HepG2 (cell line): ENCODE data around the gene SRBD1. TPM values are rescaled to one million over a fixed set of nuclear protein-coding genes. Genes with fewer than 3 reads are reported as not detected.
A peak's percentile ranks its signal among the peaks of the same experiment; 100 is the strongest.

Experiments
- ATF7 ChIP-seq, 2 experiments: fragments of 450-650 bp in 1 of 2; sonication (generic) in 1 of 2; formaldehyde crosslinking in 1 of 2; IDR thresholded peaks; 2 replicates each; pipeline versions ENCODE4 v1.4.0 to v1.6.1; 2016 to 2020; ENCODE audit warnings: antibody characterized with exemption in 1 of 2, mild to moderate bottlenecking in 1 of 2, missing genetic modification reagents in 1 of 2
- FOXK1 ChIP-seq: sonication (generic); formaldehyde crosslinking; IDR thresholded peaks from 2 replicates; pipeline ENCODE4 v1.4.0; 2020; ENCODE audit warnings: low read depth, missing genetic modification reagents, borderline replicate concordance
- FOXM1 ChIP-seq: sonication (generic); formaldehyde crosslinking; IDR thresholded peaks from 2 replicates; pipeline ENCODE4 v1.5.0; 2020; ENCODE audit warnings: missing genetic modification reagents
- GATAD2A ChIP-seq: IDR thresholded peaks from 2 replicates; pipeline ENCODE4 v1.6.1; 2016
- HOXA5 ChIP-seq: sonication (generic); formaldehyde crosslinking; IDR thresholded peaks from 2 replicates; pipeline ENCODE4 v1.4.0; 2020; ENCODE audit warnings: missing genetic modification reagents
- KMT2A ChIP-seq: sonication (generic); formaldehyde crosslinking; IDR thresholded peaks from 2 replicates; pipeline ENCODE4 v1.4.0; 2020; ENCODE audit warnings: missing genetic modification reagents
- MEIS2 ChIP-seq: sonication (generic); formaldehyde crosslinking; IDR thresholded peaks from 2 replicates; pipeline ENCODE4 v1.9.0; 2021; ENCODE audit warnings: mild to moderate bottlenecking, missing genetic modification reagents
- MIXL1 ChIP-seq: IDR thresholded peaks from 2 replicates; pipeline ENCODE4 v1.6.1; 2016
- RORA ChIP-seq: sonication (generic); formaldehyde crosslinking; IDR thresholded peaks from 2 replicates; pipeline ENCODE4 v1.5.0; 2020; ENCODE audit warnings: mild to moderate bottlenecking, missing genetic modification reagents, moderate library complexity
- SIX1 ChIP-seq: sonication (generic); formaldehyde crosslinking; IDR thresholded peaks from 2 replicates; pipeline ENCODE4 v1.4.0; 2020; ENCODE audit warnings: missing genetic modification reagents, borderline replicate concordance
- SKI ChIP-seq: fragments of 450-650 bp; IDR thresholded peaks from one replicate; pipeline ENCODE4 v1.6.1; 2018; ENCODE audit warnings: mild to moderate bottlenecking; ENCODE audit not compliant: partially characterized antibody
- SMAD9 ChIP-seq: sonication (generic); formaldehyde crosslinking; IDR thresholded peaks from 2 replicates; pipeline ENCODE4 v1.5.1; 2020; ENCODE audit warnings: mild to moderate bottlenecking, missing genetic modification reagents
- SMYD3 ChIP-seq: sonication (generic); formaldehyde crosslinking; IDR thresholded peaks from 2 replicates; pipeline ENCODE4 v1.8.1; 2023; ENCODE audit warnings: mild to moderate bottlenecking, missing genetic modification reagents
- TCF7L2 ChIP-seq: IDR thresholded peaks from 2 replicates; pipeline ENCODE4 v1.6.1; 2011; ENCODE audit warnings: mild to moderate bottlenecking, low read depth, low read length, moderate library complexity
- TRIM24 ChIP-seq: sonication (generic); formaldehyde crosslinking; IDR thresholded peaks from 2 replicates; pipeline ENCODE4 v1.8.0; 2022; ENCODE audit warnings: mild to moderate bottlenecking, missing genetic modification reagents
- ZBTB3 ChIP-seq: sonication (generic); formaldehyde crosslinking; IDR thresholded peaks from 2 replicates; pipeline ENCODE4 v1.4.0; 2020; ENCODE audit warnings: low read depth, mild to moderate bottlenecking, moderate library complexity, missing genetic modification reagents, borderline replicate concordance
- ZNF274 ChIP-seq: sonication (generic); formaldehyde crosslinking; IDR thresholded peaks from 2 replicates; pipeline ENCODE4 v1.5.1; 2020; ENCODE audit warnings: mild to moderate bottlenecking, missing genetic modification reagents
- ZNF441 ChIP-seq: sonication (generic); formaldehyde crosslinking; IDR thresholded peaks from 2 replicates; pipeline ENCODE4 v1.7.0; 2021; ENCODE audit warnings: missing genetic modification reagents, borderline replicate concordance
- ZNF496 ChIP-seq: sonication (generic); formaldehyde crosslinking; IDR thresholded peaks from 2 replicates; pipeline ENCODE4 v1.8.1; 2023; ENCODE audit warnings: mild to moderate bottlenecking, moderate library complexity, missing genetic modification reagents; ENCODE audit not compliant: insufficient replicate concordance
- ZNF530 ChIP-seq: sonication (generic); formaldehyde crosslinking; IDR thresholded peaks from 2 replicates; pipeline ENCODE4 v1.5.0; 2020; ENCODE audit warnings: low read depth, mild to moderate bottlenecking, missing genetic modification reagents
- ZNF672 ChIP-seq: sonication (generic); formaldehyde crosslinking; IDR thresholded peaks from 2 replicates; pipeline ENCODE4 v1.8.1; 2022; ENCODE audit warnings: missing genetic modification reagents
- ZNF788 ChIP-seq: sonication (generic); formaldehyde crosslinking; IDR thresholded peaks from 2 replicates; pipeline ENCODE4 v1.5.0; 2020; ENCODE audit warnings: mild to moderate bottlenecking, missing genetic modification reagents, borderline replicate concordance
- ZNF816 ChIP-seq: sonication (generic); formaldehyde crosslinking; IDR thresholded peaks from 2 replicates; pipeline ENCODE4 v1.8.0; 2022; ENCODE audit warnings: missing genetic modification reagents, mild to moderate bottlenecking, borderline replicate concordance
- polyA plus RNA-seq, 8 experiments: library from polyadenylated mRNA; depleted of rRNA in 3 of 8; stranded (reverse) in 7 of 8; unstranded in 1 of 8; fragments of >200 nt; fragmentation: Illumina TruSeq in 4 of 8; extraction: Trizol in 4 of 8; gene quantifications; 2 replicates each; pipeline versions ENCODE4 v1.2.1 to v1.2.3, GENCODE V29; 2011 to 2016; ENCODE audit warnings: low read depth in 4 of 8, missing spikeins in 1 of 8, mixed read lengths in 1 of 8; ENCODE audit not compliant: insufficient read depth in 1 of 8
- total RNA-seq, 5 experiments: library from RNA; depleted of rRNA; stranded (reverse); fragments of >200 nt; fragmentation: Illumina TruSeq; extraction: Trizol; gene quantifications; 2 replicates each; pipeline ENCODE4 v1.2.3, GENCODE V29; 2016; ENCODE audit warnings: low read depth in 1 of 5
- TF ChIP-seq, protein P1 (sequence below): conservative IDR thresholded peaks from 2 replicates; pipeline ENCODE4 v1.6.1; 2018; ENCODE audit warnings: missing genetic modification reagents
- TF ChIP-seq, protein P2 (sequence below): sonication (generic); formaldehyde crosslinking; IDR thresholded peaks from 2 replicates; pipeline ENCODE4 v1.4.0; 2020; ENCODE audit warnings: missing genetic modification reagents
- TF ChIP-seq, protein P3 (sequence below): sonication (generic); formaldehyde crosslinking; IDR thresholded peaks from 2 replicates; pipeline ENCODE4 v1.4.0; 2020; ENCODE audit warnings: missing genetic modification reagents

SRBD1 gene
- total and polyA plus RNA-seq, 2 of the 13 experiments (the other 11 are each of a cell fraction or from before 2014, with no cell fraction given), result 3.2 to 23.9 TPM

- no peak for TF ChIP-seq ZNF672 (CRISPR knock-in tag)
- no peak; the same call in 1 of the 2 replicates for TF ChIP-seq ZNF788
- TF ChIP-seq ZNF441 (CRISPR knock-in tag), result 0 out of 2 replicates have a peak, but pooled peaks have one; percentile 57
- TF ChIP-seq FOXM1 (CRISPR knock-in tag), result no peak
- TF ChIP-seq SMAD9 (CRISPR knock-in tag), result no peak
- TF ChIP-seq FOXK1 (CRISPR knock-in tag), result no peak
- 0 out of 2 replicates have a peak, but pooled peaks have one; percentile 41 for TF ChIP-seq ZNF274 (CRISPR knock-in tag)
- TF ChIP-seq SKI, result peak; percentile 53
- TF ChIP-seq MIXL1 (CRISPR knock-in tag), result no peak
- TF ChIP-seq, protein P1, sequence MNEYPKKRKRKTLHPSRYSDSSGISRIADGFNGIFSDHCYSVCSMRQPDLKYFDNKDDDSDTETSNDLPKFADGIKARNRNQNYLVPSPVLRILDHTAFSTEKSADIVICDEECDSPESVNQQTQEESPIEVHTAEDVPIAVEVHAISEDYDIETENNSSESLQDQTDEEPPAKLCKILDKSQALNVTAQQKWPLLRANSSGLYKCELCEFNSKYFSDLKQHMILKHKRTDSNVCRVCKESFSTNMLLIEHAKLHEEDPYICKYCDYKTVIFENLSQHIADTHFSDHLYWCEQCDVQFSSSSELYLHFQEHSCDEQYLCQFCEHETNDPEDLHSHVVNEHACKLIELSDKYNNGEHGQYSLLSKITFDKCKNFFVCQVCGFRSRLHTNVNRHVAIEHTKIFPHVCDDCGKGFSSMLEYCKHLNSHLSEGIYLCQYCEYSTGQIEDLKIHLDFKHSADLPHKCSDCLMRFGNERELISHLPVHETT (CRISPR knock-in tag), result no peak
- TF ChIP-seq SMYD3 (CRISPR knock-in tag), result no peak
- peak; percentile 57; the same call in 1 of the 2 replicates for TF ChIP-seq ZNF816 (CRISPR knock-in tag)
- TF ChIP-seq SIX1 (CRISPR knock-in tag), result no peak
- TF ChIP-seq, protein P2, sequence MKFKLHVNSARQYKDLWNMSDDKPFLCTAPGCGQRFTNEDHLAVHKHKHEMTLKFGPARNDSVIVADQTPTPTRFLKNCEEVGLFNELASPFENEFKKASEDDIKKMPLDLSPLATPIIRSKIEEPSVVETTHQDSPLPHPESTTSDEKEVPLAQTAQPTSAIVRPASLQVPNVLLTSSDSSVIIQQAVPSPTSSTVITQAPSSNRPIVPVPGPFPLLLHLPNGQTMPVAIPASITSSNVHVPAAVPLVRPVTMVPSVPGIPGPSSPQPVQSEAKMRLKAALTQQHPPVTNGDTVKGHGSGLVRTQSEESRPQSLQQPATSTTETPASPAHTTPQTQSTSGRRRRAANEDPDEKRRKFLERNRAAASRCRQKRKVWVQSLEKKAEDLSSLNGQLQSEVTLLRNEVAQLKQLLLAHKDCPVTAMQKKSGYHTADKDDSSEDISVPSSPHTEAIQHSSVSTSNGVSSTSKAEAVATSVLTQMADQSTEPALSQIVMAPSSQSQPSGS (CRISPR knock-in tag), result no peak
- TF ChIP-seq, protein P3, sequence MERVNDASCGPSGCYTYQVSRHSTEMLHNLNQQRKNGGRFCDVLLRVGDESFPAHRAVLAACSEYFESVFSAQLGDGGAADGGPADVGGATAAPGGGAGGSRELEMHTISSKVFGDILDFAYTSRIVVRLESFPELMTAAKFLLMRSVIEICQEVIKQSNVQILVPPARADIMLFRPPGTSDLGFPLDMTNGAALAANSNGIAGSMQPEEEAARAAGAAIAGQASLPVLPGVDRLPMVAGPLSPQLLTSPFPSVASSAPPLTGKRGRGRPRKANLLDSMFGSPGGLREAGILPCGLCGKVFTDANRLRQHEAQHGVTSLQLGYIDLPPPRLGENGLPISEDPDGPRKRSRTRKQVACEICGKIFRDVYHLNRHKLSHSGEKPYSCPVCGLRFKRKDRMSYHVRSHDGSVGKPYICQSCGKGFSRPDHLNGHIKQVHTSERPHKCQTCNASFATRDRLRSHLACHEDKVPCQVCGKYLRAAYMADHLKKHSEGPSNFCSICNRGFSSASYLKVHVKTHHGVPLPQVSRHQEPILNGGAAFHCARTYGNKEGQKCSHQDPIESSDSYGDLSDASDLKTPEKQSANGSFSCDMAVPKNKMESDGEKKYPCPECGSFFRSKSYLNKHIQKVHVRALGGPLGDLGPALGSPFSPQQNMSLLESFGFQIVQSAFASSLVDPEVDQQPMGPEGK (CRISPR knock-in tag), result no peak; the same call in 1 of the 2 replicates
- TF ChIP-seq TCF7L2, result no peak
- no peak for TF ChIP-seq RORA (CRISPR knock-in tag)
- TF ChIP-seq ZNF496 (CRISPR knock-in tag), result no peak
- no peak; the same call in 1 of the 2 replicates for TF ChIP-seq MEIS2
- TF ChIP-seq TRIM24 (CRISPR knock-in tag), result no peak
- peak; percentile 74; the same call in 1 of the 2 replicates for TF ChIP-seq ZBTB3
- TF ChIP-seq ATF7 (IDR thresholded peaks at IDR 0.05), result no peak
- TF ChIP-seq ATF7 (CRISPR knock-in tag; IDR thresholded peaks at IDR 0.05), result no peak
- no peak for TF ChIP-seq KMT2A (CRISPR knock-in tag)
- TF ChIP-seq HOXA5 (CRISPR knock-in tag), result no peak
- TF ChIP-seq ZNF530 (CRISPR knock-in tag), result no peak
- TF ChIP-seq GATAD2A (CRISPR knock-in tag), result no peak
These were observed 32.8 kb upstream of the SRBD1 start (continued) for GRCh38 chr2:45643543-45644542.
